Stimulated activated effector memory CD8-positive, alpha-beta T cell treated with anti-CD3 and anti-CD28 coated beads, Interleukin-12 subunit alpha, Interleukin-12 subunit beta, amount 100 ng/mL, for 72 hours (primary cell): Measurements from ENCODE around the gene MT1B.

Experiments used
- ATAC-seq: fragments of 150-1000 bp; cut with Tn5 transposase; 2 replicates; pipeline ENCODE4 v1.10.0; 2021
- DNase-seq, 2 donors: peaks; one replicate each; pipeline ENCODE4 v3.0.0; 2021 to 2022; ENCODE audit warnings: low spot score in 2 of 2
- H3K27ac Mint-ChIP-seq: one replicate; pipeline ENCODE4 v1.8.0; 2022; ENCODE audit warnings: mild to moderate bottlenecking, mixed read lengths
- H3K36me3 Mint-ChIP-seq: one replicate; pipeline ENCODE4 v1.8.0; 2022; ENCODE audit warnings: mild to moderate bottlenecking, mixed read lengths
- H3K4me1 Mint-ChIP-seq: one replicate; pipeline ENCODE4 v1.8.0; 2022; ENCODE audit warnings: mixed read lengths
- H3K4me3 Mint-ChIP-seq: one replicate; pipeline ENCODE4 v1.8.0; 2022; ENCODE audit warnings: mild to moderate bottlenecking, mixed read lengths
- H3K9me3 Mint-ChIP-seq: one replicate; pipeline ENCODE4 v1.8.0; 2022; ENCODE audit warnings: mixed read lengths

Gene MT1B

GRCh38 chr16:56700631-56701030 is 48.9 kb downstream of the MT1B start:
- no peaks in the 10 kb centered on the region for H3K9me3 Mint-ChIP-seq
- H3K36me3 Mint-ChIP-seq, result no peaks in the 10 kb centered on the region
- no peak overlapping the region for H3K27ac Mint-ChIP-seq
- H3K4me1 Mint-ChIP-seq, result peaks cover 8% of the 10 kb centered on the region
- no peak for ATAC-seq
- no peak for DNase-seq
- H3K4me3 Mint-ChIP-seq, result no peak overlapping the region

- H3K9me3 Mint-ChIP-seq, result no peaks in the 10 kb centered on the region
- peaks cover 8% of the 10 kb centered on the region for H3K4me1 Mint-ChIP-seq
- H3K4me3 Mint-ChIP-seq, result no peak overlapping the region
- no peaks in the 10 kb centered on the region for H3K36me3 Mint-ChIP-seq
- ATAC-seq (no peak), DNase-seq (no peak)
- no peak overlapping the region for H3K27ac Mint-ChIP-seq
Observed at GRCh38 chr16:56701534-56701933, 49.8 kb downstream of the MT1B start.
